HG03135 (cell line): ENCODE measurements around the gene ANKRD27.
A peak's percentile ranks its signal among the peaks of the same experiment; 100 is the strongest.
"Not testable (repeated sequence)": the region's sequence is repeated elsewhere in the genome, so short reads cannot be mapped to it uniquely, and the experiment has no call there.

Experiments used
- ATAC-seq: cut with Tn5 transposase; IDR thresholded peaks from one replicate; pipeline ENCODE4 v1.9.1; 2021; ENCODE audit warnings: mild to moderate bottlenecking, moderate library complexity; ENCODE audit not compliant: unreplicated experiment

The ANKRD27 gene

DNA sequence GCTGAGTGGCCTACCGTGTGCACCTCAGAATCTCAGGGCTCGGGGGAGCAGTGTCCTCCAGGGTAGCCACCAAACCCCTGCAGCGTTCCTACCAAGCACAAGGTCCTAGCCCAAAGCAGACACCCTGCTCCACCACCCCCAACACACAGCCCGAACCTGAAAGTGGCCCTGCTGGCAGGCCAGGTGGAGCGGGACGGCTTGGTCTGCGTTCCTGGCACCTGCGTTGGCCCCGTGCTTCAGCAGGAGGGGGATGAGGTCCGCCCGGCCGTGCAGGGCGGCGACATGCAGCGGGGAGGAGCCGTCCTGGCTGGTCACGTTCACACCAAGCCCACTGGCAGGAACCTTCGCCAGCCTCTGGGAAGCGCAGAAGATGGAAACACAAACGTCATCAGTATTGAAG, 67.5 kb downstream of the ANKRD27 start:
- no peak for ATAC-seq

DNA sequence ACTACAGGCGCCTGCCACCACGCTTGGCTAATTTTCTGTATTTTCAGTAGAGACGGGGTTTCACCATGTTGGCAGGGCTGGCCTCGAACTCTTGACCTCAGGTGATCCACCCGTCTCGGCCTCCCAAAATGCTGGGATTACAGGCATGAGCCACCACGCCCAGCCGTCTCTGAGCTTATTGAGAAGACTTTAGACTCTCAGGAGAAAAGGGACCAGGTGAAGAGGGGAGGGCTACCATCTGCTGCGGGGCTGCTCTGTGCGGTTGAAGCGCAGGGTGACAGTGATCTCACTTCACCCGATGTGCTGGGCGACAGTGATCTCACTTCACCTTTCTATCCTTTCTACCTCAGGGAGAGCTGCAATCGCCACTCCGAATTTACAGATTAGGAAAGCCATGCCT, 68.7 kb downstream of the ANKRD27 start:
- no peak for ATAC-seq

DNA sequence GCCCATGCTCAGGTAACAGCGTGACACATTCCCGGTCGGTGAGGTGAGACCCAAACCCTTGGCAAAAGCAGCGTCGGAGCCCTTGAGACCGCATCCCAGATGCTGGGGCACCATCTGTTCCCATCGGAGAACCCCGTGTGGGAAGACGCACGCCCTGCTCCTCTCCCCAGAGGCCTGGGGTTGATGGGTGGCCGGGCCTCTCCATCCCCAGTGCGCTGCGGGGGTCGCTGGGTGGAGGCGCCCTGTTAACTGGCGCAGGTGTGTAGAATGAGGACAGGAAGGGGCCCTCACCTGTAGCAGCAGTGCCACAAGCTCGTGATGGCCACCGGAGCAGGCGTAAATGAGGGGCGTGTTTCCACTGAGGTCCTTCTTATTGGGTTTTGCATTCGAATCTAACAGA, 69.4 kb downstream of the ANKRD27 start:
- ATAC-seq = no peak

DNA sequence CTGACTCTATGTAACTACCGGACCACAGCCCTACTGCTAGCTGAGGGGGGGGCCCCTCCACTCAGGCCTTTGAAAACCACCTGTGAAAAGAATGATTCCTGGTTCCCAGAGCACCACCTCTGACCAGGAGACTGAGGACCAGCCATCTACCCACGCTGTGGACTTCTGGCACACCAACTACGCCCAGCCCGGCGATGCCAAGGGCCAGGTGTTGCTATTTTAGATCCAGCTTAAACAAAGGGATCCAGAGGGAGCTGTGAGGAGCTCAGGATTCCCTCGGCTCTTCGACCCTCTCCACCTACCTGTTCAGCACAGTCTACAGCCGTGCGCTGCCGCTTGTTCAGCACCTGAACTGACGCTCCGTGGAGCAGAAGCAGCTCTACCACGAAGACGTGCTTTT, 71.0 kb downstream of the ANKRD27 start:
- no peak for ATAC-seq

DNA sequence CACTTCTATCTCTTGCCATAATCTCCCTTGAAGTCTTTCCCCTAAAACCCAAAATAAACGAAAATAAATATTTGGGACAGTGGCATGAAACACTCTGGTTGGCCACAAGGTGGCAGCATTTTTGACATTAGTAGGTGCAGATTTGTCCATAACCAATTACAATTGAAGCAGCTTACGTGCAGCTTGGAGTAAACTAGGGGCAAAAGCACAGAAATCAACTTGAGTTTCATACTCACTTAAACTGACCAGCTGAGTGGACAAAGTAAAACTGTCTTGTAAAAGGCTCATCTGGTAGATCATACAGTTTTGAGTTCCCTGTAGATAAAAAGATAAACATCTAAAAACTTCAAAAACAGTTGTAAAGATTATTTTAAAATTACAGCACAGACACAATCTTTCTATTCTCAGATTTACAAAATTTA, 75.2 kb downstream of the ANKRD27 start:
- ATAC-seq = no peak

DNA sequence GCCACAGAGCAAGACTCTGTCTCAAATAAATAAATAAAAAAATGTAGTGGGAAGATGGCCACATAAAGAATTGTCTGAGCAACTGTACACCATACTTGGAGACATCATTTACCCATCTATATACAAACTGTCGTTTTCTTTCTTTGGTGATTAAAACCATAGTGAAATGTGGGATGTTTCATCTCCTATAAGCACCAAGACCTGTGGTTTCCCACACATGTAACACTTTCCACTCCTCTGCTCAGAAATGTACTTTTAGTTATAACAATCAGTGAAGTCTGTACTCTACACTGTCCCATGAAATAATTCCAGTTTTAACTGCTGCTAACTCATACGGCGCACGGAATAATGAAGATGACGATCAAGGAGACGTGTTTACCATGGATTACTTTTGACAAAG, 75.7 kb downstream of the ANKRD27 start:
- ATAC-seq = no peak

DNA sequence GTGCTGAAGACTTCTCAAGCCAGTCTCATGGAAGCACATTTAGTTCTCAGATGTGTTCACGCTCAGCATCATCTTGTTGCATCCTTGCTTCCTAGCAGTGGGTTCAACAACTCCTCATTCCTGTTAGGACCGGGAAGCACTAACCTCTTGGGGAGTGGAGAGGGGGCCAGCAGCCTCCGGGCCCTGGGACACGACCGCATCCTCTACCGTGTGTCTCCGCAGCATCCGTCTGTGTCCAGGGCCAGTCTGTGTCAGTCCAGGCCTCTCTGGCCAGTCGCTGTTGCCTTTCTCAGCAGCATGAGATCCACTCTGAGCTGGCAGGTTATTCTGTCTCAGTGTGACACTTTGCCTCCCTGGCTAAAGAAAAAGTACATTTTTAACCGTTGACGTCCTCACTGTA, 77.0 kb downstream of the ANKRD27 start:
- no peak for ATAC-seq

DNA sequence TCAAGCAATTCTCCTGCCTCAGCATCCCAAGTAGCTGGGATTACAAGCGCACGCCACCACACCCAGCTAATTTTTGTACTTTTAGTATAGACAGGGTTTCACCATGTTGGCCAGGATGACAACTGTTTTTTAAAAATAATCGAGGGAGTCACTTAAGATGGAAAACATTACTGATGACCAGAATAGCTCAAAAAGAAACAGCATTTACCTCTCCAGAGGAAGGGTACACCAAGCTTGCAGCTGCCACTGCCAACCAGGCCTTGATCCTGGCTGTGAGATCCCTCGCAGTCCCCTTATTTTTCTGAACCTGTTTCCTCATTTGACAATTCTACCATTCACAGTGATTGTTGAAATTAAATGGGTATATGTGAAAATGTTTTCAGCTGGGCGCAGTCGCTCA, 79.5 kb downstream of the ANKRD27 start:
- ATAC-seq = no peak

DNA sequence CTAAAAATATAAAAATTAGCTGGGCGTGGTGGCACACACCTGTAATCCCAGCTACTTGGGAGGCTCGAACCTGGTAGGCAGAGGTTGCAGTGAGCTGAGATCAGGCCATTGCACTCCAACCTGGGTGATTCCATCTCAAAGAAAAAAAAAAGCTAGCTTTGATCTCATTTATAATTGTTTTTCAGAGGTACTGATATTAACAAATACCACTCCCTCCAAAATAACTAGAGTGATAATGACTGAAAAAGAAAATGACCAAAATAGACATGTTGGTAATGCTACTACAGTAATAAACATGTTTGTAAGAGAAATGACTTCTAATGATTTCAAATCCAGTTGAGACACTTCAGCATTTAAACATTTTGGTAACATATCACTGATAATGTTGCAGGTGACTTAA, 81.0 kb downstream of the ANKRD27 start:
- no peak for ATAC-seq

DNA sequence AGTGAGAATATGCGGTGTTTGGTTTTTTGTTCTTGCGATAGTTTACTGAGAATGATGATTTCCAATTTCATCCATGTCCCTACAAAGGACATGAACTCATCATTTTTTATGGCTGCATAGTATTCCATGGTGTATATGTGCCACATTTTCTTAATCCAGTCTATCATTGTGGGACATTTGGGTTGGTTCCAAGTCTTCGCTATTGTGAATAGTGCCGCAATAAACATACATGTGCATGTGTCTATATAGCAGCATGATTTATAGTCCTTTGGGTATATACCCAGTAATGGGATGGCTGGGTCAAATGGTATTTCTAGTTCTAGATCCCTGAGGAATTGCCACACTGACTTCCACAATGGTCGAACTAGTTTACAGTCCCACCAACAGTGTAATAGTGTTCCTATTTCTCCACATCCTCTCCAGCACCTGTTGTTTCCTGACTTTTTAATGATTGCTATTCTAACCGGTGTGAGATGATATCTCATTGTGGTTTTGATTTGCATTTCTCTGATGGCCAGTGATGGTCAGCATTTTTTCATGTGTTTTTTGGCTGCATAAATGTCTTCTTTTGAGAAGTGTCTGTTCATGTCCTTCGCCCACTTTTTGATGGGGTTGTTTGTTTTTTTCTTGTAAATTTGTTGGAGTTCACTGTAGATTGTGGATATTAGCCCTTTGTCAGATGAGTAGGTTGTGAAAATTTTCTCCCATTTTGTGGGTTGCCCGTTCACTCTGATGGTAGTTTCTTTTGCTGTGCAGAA, 87.1 kb downstream of the ANKRD27 start:
- ATAC-seq = not testable (repeated sequence)

DNA sequence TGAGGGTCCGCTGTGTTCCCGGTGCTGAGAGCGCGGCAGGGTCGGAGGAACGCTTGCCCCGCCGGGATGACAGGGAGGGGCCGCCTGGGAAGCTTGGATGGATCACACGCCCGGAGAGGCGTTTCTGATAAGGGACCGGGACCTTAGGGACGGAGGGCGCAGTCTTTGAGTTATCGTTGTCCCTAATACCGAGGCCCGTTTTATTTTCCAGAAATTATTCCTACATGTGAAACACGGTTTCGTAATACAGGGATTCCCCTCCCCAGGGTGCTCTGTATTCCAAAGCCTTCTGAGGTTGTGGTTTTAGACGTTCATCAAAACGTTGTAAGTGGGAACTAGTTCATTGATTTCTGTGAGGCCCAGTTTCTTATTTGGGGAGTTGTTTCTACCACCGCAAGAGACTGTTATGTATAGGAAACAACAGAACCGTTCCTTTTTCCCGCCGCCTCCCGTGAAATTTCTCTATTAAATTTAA, 93.2 kb downstream of the ANKRD27 start:
- no peak for ATAC-seq

DNA sequence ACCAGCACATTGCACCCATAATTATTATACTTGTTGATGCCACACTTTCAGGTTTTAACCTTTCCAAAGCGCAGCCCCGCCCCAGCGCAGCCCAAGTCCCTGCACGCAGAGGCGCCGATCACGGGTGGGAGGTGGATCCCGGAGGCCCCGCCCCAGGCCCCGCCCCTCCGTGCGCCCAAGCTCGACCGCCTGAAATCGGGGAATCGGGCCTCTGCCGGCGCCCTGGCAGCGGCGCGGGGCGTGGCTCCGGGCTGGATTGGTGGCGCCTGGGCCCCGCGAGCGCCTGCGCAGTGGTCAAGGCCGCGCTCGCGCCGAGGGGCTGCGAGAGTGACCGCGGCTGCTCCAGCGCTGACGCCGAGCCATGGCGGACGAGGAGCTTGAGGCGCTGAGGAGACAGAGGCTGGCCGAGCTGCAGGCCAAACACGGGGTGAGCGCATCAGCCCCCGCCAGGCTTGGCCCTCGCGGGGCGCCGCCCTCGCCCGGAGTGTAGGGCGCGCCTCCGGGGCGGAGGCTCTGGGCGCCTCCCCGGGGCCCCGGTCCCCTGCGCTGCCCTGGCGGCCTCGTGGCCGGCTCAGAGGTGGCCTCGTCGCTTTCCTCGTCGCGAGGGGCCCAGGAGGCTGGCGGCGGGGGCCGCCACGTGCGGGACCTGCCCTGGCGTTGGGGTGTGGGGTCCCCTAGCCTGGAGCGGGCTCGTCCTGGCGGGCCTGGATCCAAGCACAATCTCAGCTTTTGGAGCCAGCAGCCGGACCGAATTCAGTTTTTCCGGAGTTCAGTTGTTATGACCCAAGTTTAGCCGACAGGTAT, 93.9 kb downstream of the ANKRD27 start, which contains the start of gene PDCD5:
PDCD5 (plus strand) TSS at position 290 of the 804 bp plus-strand sequence; CDS start at position 362, 72 bp downstream.
- ATAC-seq = peak; percentile 88

DNA sequence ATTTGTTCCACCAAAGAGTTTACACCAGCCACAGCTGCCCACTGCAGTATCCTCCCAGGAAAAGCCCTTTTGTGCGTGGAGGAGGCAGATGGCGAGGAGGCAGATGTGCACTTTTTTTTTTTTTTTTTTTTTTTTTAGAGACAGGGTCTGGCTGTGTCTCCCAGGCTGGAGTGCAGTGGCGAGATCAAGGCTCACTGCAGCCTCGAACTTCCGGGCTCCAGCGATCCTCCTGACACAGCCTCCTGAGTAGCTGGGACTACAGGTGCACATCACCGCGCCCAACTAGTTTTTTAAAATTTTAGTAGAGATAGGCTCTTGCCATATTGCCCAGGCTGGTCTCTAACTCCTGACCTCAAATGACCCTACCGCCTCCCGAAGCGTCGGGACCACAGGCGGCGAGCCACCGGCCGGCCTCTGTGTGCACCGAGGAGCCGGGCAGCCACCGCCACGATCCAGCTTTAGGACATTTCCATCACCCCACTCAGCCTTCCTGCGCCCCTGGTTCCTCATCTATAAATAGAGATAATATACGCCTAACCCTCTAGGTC, 94.6 kb downstream of the ANKRD27 start:
- ATAC-seq = peak; percentile 24

DNA sequence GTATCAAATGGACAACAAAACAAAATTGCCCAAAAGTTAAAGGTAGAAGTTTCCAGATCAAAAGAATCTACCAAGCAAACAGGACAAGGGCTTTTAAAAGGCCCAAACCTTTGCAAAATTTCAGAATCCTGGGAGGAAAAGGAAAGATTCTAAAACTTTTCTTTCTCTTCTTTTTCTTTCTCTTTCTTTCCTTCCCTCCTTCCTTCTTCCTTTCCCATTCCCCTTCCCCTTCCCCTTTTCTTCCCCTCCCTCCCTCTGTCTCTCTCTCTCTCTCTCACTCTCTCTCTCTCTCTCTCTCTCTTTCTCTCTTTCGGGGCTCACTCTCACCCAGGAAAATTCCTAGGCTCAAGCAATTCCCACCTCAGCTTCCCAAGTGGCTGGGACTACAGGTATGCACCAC, 98.2 kb downstream of the ANKRD27 start:
- ATAC-seq = no peak

DNA sequence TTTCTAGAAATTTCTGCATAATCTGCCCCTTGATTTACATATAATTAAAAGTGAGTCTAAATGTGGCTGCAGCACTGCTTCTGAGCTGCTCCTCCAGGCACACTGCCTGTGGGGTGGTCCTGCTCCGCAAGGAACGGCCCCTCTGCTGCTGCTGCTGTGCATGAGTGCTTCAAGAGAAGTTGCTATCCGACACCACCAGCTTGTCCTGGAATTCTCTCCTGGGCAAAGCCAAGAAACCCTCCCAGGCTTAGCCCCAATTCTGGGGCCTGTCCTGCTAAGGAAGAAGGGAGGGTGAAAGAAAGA, 101.5 kb downstream of the ANKRD27 start:
- ATAC-seq = no peak

DNA sequence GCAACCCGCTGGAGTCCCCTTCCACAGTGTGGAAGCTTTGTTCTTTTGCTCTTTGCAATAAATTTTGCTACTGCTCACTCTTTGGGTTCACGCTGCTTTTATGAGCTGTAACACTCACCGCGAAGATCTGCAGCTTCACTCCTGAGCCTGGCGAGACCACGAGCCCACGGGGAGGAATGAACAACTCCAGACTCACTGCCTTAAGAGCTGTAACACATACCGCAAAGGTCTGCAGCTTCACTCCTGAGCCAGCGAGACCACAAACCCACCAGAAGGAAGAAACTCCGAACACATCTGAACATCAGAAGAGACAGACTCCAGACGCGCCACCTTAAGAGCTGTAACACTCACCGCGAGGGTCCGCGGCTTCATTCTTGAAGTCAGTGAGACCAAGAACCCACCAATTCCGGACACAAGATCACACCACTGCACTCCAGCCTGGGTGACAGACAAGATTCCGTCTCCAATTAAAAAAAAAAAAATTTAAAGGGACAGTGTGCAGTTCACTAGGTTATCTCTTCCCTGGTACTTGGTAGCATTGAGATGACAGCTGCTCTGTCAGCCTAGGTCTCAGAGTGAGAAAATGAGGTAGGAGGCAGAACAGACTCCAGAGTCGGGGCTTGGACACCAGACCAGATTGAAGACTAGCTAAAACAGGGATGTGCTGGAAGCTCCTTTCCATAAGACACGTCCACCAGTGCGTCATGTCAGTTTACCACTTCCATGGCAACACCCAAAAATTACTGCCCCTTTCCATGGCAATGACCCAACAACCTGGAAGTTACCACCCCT, 102.1 kb downstream of the ANKRD27 start:
- ATAC-seq = not testable (repeated sequence)

DNA sequence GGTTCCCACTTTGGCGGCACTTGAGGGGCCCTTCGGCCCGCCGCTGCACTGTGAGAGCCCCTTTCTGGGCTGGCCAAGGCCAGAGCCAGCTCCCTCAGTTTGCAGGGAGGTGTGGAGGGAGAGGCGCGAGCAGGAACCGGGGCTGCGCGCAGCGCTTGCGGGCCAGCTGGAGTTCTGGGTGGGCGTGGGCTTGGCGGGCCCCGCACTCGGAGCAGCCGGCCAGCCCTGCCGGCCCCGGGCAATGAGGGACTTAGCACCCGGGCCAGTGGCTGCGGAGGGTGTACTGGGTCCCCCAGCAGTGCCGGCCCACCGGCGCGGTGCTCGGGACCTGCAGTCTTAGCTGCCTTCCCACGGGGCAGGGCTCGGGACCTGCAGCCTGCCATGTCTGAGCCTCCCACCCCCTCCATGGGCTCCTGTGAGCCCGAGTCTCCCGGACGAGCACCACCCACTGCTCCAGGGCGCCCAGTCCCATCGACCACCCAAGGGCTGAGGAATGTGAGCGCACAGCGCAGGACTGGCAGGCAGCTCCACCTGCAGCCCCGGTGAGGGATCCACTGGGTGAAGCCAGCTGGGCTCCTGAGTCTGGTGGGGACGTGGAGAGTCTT, 103.4 kb downstream of the ANKRD27 start:
- not testable (repeated sequence) for ATAC-seq

DNA sequence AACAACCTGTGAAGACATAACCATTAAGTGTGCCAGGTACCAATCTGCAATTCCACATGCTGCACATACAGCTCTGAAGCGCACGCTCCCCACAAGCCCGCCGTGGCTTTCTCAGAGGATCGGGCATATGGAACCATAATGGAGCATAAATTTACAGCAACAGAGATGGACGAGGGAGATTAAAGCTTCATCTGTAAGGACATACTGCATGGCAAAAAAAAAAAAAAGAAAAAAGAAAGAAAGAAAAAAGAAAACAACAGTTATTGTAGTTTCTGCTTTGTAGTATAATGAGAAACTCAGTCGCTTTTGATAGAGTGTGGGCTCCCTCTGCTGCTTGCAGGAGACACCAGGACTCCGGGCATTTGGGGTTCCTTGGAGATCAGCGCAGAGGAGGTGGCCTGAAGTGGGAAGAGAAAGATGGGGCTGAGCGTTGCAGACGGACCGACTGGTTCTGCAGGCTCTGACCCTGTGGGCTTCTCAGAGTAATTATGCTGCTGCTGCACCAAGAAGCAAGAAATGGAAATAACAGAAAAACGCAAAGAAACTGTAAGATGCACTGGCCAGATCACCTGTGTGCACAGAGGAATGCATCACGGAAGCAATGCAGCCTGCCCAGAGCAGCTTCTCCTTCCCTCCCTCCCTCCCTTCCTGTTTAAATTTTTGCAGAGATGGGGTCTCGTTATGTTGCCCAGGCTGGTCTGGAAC, 104.7 kb downstream of the ANKRD27 start:
- ATAC-seq = no peak

DNA sequence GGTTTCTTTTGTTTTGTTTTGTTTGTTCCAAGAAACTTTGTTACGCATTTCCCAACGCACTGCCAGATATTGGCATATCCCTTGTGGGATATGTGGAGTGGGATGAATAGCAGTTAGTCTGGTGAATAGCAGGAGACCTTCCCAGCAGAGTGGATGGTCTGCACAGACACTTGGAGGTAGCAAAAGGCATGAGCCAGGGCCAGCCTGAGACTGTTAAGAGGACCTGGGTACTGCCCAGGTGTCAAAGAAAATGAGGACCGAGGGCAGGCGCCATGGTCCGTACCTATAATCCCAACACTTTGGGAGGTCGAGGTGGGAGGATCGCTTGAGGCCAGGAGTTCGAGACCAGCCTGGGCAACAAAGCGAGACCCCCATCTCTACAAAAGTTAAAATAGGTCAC, 107.5 kb downstream of the ANKRD27 start:
- ATAC-seq = no peak

DNA sequence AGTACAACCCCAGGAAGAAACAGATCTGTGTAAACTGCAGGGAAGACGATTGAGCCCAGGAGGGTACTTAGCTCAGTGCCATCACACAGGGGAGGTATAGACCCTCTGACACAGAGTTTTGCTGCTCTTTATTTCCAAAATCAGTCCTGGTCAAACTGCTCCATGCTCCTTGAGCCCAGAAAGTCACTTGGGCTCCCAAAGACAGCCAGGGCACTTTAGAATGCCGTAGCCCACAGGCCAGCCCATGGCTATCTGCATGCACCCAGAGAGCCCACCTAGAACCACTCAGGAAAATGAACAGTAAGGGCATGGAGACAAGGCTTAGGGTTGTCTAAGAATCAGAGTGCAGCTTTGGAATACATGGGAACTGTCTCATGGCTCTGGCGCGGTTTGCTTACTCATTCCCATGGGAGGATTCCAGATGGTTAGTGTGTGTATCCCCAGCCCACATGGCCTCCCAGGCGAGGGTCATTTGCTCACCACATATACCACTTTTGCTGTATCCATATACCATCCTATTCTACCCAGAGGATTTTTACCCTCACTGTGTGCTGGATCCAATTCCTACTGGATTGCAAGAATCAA, 108.6 kb downstream of the ANKRD27 start:
- ATAC-seq = no peak
